GM12878 (cell line): ENCODE results near the gene SNX3. TPM values are rescaled to one million over a fixed set of nuclear protein-coding genes. Genes with fewer than 3 reads are reported as not detected.

ENCODE experiments used
- ASH2L ChIP-seq: fragments of 300-600, 200-600 bp; sonication (generic); IDR thresholded peaks from 2 replicates; pipeline ENCODE4 v1.6.1; 2017; ENCODE audit warnings: low read depth, mild to moderate bottlenecking, borderline replicate concordance
- ETV6 ChIP-seq, 2 experiments: fragments of 450-650 bp in 1 of 2; IDR thresholded peaks in 1 of 2; conservative IDR thresholded peaks in 1 of 2; 2 replicates each; pipeline ENCODE4 v1.6.1; 2014; ENCODE audit warnings: antibody characterized with exemption in 1 of 2, borderline replicate concordance in 1 of 2, low read depth in 1 of 2, mild to moderate bottlenecking in 1 of 2, moderate library complexity in 1 of 2
- HCFC1 ChIP-seq: fragments of 150-350 bp; IDR thresholded peaks from 2 replicates; pipeline ENCODE4 v1.6.1; 2014; ENCODE audit warnings: low read length
- HDAC6 ChIP-seq: fragments of 200-600 bp; sonication (generic); IDR thresholded peaks from one replicate; pipeline ENCODE4 v1.8.0; 2017; ENCODE audit warnings: antibody characterized with exemption; ENCODE audit not compliant: unreplicated experiment
- HDGF ChIP-seq: fragments of 450-650 bp; IDR thresholded peaks from 2 replicates; pipeline ENCODE4 v1.6.1; 2016; ENCODE audit warnings: antibody characterized with exemption
- LARP7 ChIP-seq: fragments of 450-650 bp; IDR thresholded peaks from 2 replicates; pipeline ENCODE4 v1.6.1; 2017; ENCODE audit warnings: mild to moderate bottlenecking
- MXI1 ChIP-seq: fragments of 150-350 bp; IDR thresholded peaks from 2 replicates; pipeline ENCODE4 v1.6.1; 2011; ENCODE audit warnings: low read depth, mild to moderate bottlenecking, inconsistent platforms, low read length, improper control_type of control experiment
- POLR2AphosphoS2 ChIP-seq: IDR thresholded peaks from 2 replicates; pipeline ENCODE4 v1.6.1; 2011; ENCODE audit warnings: low read depth, mild to moderate bottlenecking, low read length, improper control_type of control experiment, moderate library complexity
- WRNIP1 ChIP-seq: IDR thresholded peaks from 2 replicates; pipeline ENCODE4 v1.6.1; 2011; ENCODE audit warnings: low read depth, low read length, improper control_type of control experiment, borderline replicate concordance
- YY1 ChIP-seq: IDR thresholded peaks from 2 replicates; pipeline ENCODE4 v1.6.1; 2011; ENCODE audit warnings: low read depth, mild to moderate bottlenecking, low read length
- ZBED1 ChIP-seq: IDR thresholded peaks from 2 replicates; pipeline ENCODE4 v1.6.1; 2016; ENCODE audit warnings: borderline replicate concordance
- ZNF207 ChIP-seq: fragments of 450-650 bp; IDR thresholded peaks from 2 replicates; pipeline ENCODE4 v1.6.1; 2014; ENCODE audit warnings: antibody characterized with exemption, mild to moderate bottlenecking, borderline replicate concordance
- polyA plus RNA-seq, 11 experiments: library from polyadenylated mRNA; depleted of rRNA in 4 of 11; unstranded in 6 of 11; stranded (reverse) in 5 of 11; fragments of >200 nt; fragmentation: Nextera tagmentation in 4 of 11; fragmentation: Illumina TruSeq in 1 of 11; extraction: Ambion mirVana in 4 of 11; extraction: Trizol in 1 of 11; gene quantifications; 1 replicate in 1 of 11; 2 replicates in 10 of 11; pipeline versions ENCODE4 v1.2.1 to v1.2.3, GENCODE V29; 2011 to 2016; ENCODE audit warnings: inconsistent platforms in 2 of 11, missing spikeins in 2 of 11, low read depth in 1 of 11
- total RNA-seq, 4 experiments: library from RNA; depleted of rRNA in 3 of 4; stranded (reverse); fragments of >200 nt in 3 of 4; fragmentation: Illumina TruSeq in 1 of 4; extraction: Trizol in 1 of 4; gene quantifications; 2 replicates each; pipeline versions ENCODE4 v1.2.1 to v1.2.3, GENCODE V29; 2013 to 2021
- TF ChIP-seq, protein P1 (sequence below): fragments of 450-650 bp; formaldehyde crosslinking; IDR thresholded peaks from 2 replicates; pipeline ENCODE4 v1.4.0; 2022; ENCODE audit warnings: mild to moderate bottlenecking, moderate library complexity
- TF ChIP-seq, protein P2 (sequence below): fragments of 450-650 bp; IDR thresholded peaks from 2 replicates; pipeline ENCODE4 v1.6.1; 2016; ENCODE audit warnings: mild to moderate bottlenecking, moderate library complexity, borderline replicate concordance
- TF ChIP-seq, protein P3 (sequence below): fragments of 450-650 bp; IDR thresholded peaks from 2 replicates; pipeline ENCODE4 v1.6.1; 2014; ENCODE audit warnings: mild to moderate bottlenecking
- TF ChIP-seq, protein P4 (sequence below): IDR thresholded peaks from 2 replicates; pipeline ENCODE4 v1.6.1; 2012; ENCODE audit warnings: low read depth, low read length, improper control_type of control experiment
- TF ChIP-seq, protein P5 (sequence below): fragments of 450-650 bp; IDR thresholded peaks from 2 replicates; pipeline ENCODE4 v1.6.1; 2017; ENCODE audit warnings: mild to moderate bottlenecking, low read depth, inconsistent platforms; ENCODE audit not compliant: poor library complexity, severe bottlenecking

Gene SNX3
- total and polyA plus RNA-seq, 10 of the 15 experiments (the other 5 are each of a cell fraction or from before 2014, with no cell fraction given): 43.7 to 297 (median 95.6) TPM

DNA sequence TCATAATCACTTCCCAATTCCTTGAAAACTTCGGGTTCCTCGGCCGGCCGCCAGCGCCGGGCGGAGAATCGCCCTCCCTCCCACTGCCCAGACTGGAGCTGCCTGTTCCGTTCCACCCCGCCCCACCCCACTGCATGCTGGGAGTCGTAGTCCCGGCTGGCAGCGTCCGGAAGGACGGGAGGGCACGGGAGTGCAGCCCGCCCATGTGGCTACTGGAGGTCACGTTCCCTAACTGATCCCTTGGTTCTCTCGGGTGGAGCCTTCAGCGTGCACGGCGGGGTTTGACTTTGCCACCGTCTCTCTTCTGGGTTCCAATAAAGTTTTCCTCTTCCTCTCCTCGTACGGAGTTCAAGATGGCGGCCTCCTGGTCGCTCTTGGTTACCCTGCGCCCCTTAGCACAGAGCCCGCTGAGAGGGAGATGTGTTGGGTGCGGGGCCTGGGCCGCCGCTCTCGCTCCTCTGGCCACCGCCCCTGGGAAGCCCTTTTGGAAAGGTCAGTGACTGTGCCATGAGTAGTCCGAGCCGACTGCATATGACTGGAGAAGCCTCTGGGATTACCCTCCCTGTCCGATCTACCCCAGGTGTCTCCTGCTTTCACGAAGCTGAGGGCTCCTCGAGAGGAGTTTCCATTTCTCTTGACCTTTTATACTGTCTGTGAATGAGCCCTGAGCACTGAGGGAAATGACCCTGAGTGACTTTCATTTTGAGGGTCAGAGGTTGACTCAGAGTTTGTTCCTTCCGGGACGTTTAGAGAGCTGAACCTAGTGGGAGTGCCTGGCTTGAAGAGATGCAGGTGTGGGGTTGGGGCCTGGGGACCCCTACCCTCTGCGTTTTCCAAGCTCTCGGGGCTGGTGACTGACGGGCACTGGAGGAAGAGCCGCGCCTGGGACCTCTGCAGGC lies 34.1 kb upstream of the SNX3 start, which contains the start of gene AFG1L (continued):
- peak; percentile 97 for TF ChIP-seq YY1
- TF ChIP-seq ZNF207: 0 out of 2 replicates have a peak, but pooled peaks have one; percentile 92
- TF ChIP-seq, protein P1, sequence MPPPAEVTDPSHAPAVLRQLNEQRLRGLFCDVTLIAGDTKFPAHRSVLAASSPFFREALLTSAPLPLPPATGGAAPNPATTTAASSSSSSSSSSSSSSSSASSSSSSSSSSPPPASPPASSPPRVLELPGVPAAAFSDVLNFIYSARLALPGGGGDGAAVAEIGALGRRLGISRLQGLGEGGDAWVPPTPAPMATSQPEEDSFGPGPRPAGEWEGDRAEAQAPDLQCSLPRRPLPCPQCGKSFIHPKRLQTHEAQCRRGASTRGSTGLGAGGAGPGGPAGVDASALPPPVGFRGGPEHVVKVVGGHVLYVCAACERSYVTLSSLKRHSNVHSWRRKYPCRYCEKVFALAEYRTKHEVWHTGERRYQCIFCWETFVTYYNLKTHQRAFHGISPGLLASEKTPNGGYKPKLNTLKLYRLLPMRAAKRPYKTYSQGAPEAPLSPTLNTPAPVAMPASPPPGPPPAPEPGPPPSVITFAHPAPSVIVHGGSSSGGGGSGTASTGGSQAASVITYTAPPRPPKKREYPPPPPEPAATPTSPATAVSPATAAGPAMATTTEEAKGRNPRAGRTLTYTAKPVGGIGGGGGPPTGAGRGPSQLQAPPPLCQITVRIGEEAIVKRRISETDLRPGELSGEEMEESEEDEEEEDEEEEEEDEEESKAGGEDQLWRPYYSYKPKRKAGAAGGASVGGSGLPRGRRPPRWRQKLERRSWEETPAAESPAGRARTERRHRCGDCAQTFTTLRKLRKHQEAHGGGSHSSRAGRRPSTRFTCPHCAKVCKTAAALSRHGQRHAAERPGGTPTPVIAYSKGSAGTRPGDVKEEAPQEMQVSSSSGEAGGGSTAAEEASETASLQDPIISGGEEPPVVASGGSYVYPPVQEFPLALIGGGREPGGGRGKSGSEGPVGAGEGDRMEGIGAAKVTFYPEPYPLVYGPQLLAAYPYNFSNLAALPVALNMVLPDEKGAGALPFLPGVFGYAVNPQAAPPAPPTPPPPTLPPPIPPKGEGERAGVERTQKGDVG: no peak
- no peak for TF ChIP-seq WRNIP1
- TF ChIP-seq ZBED1: 0 out of 2 replicates have a peak, but pooled peaks have one; percentile 16
- TF ChIP-seq, protein P2, sequence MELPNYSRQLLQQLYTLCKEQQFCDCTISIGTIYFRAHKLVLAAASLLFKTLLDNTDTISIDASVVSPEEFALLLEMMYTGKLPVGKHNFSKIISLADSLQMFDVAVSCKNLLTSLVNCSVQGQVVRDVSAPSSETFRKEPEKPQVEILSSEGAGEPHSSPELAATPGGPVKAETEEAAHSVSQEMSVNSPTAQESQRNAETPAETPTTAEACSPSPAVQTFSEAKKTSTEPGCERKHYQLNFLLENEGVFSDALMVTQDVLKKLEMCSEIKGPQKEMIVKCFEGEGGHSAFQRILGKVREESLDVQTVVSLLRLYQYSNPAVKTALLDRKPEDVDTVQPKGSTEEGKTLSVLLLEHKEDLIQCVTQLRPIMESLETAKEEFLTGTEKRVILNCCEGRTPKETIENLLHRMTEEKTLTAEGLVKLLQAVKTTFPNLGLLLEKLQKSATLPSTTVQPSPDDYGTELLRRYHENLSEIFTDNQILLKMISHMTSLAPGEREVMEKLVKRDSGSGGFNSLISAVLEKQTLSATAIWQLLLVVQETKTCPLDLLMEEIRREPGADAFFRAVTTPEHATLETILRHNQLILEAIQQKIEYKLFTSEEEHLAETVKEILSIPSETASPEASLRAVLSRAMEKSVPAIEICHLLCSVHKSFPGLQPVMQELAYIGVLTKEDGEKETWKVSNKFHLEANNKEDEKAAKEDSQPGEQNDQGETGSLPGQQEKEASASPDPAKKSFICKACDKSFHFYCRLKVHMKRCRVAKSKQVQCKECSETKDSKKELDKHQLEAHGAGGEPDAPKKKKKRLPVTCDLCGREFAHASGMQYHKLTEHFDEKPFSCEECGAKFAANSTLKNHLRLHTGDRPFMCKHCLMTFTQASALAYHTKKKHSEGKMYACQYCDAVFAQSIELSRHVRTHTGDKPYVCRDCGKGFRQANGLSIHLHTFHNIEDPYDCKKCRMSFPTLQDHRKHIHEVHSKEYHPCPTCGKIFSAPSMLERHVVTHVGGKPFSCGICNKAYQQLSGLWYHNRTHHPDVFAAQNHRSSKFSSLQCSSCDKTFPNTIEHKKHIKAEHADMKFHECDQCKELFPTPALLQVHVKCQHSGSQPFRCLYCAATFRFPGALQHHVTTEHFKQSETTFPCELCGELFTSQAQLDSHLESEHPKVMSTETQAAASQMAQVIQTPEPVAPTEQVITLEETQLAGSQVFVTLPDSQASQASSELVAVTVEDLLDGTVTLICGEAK: peak; percentile 99
- TF ChIP-seq POLR2AphosphoS2: no peak
- TF ChIP-seq, protein P3, sequence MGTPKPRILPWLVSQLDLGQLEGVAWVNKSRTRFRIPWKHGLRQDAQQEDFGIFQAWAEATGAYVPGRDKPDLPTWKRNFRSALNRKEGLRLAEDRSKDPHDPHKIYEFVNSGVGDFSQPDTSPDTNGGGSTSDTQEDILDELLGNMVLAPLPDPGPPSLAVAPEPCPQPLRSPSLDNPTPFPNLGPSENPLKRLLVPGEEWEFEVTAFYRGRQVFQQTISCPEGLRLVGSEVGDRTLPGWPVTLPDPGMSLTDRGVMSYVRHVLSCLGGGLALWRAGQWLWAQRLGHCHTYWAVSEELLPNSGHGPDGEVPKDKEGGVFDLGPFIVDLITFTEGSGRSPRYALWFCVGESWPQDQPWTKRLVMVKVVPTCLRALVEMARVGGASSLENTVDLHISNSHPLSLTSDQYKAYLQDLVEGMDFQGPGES: no peak
- TF ChIP-seq HDGF: no peak
- TF ChIP-seq, protein P4, sequence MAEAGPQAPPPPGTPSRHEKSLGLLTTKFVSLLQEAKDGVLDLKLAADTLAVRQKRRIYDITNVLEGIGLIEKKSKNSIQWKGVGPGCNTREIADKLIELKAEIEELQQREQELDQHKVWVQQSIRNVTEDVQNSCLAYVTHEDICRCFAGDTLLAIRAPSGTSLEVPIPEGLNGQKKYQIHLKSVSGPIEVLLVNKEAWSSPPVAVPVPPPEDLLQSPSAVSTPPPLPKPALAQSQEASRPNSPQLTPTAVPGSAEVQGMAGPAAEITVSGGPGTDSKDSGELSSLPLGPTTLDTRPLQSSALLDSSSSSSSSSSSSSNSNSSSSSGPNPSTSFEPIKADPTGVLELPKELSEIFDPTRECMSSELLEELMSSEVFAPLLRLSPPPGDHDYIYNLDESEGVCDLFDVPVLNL: no peak
- TF ChIP-seq LARP7: peak; percentile 72
- peak; percentile 66 for TF ChIP-seq MXI1
- no peak for TF ChIP-seq ASH2L
- TF ChIP-seq, protein P5, sequence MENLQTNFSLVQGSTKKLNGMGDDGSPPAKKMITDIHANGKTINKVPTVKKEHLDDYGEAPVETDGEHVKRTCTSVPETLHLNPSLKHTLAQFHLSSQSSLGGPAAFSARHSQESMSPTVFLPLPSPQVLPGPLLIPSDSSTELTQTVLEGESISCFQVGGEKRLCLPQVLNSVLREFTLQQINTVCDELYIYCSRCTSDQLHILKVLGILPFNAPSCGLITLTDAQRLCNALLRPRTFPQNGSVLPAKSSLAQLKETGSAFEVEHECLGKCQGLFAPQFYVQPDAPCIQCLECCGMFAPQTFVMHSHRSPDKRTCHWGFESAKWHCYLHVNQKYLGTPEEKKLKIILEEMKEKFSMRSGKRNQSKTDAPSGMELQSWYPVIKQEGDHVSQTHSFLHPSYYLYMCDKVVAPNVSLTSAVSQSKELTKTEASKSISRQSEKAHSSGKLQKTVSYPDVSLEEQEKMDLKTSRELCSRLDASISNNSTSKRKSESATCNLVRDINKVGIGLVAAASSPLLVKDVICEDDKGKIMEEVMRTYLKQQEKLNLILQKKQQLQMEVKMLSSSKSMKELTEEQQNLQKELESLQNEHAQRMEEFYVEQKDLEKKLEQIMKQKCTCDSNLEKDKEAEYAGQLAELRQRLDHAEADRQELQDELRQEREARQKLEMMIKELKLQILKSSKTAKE: no peak
- TF ChIP-seq ETV6 (conservative IDR thresholded peaks at IDR 0.05 in 1 of 2, IDR thresholded peaks at IDR 0.05 in 1 of 2; ENCODE audit: borderline replicate concordance in 1 of 2, low read depth in 1 of 2): no peak
- TF ChIP-seq HCFC1: peak; percentile 90
- no peak for TF ChIP-seq HDAC6
